Measurements from ENCODE around the gene TTLL13.
"Not testable (repeated sequence)": the region's sequence is repeated elsewhere in the genome, so short reads cannot be mapped to it uniquely, and the experiment has no call there.

The TTLL13 gene

GRCh38 chr15:90240856-90241255 is 8.5 kb upstream of the TTLL13 start:
- DNase-seq = no peak

GRCh38 chr15:90241343-90242192 is 7.8 kb upstream of the TTLL13 start:
- no peak for DNase-seq

GRCh38 chr15:90243943-90244639 is 5.3 kb upstream of the TTLL13 start:
- DNase-seq = no peak

GRCh38 chr15:90248789-90249202 is 560 bp upstream of the TTLL13 start:
- DNase-seq = no peak

GRCh38 chr15:90257776-90258175 is 8.4 kb downstream of the TTLL13 start:
- no peak for DNase-seq

- no peak for DNase-seq
Measured at GRCh38 chr15:90259524-90259923, 10.2 kb downstream of the TTLL13 start.

GRCh38 chr15:90260731-90261130 is 11.4 kb downstream of the TTLL13 start:
- not testable (repeated sequence) for DNase-seq

- no peak for DNase-seq
Measured at GRCh38 chr15:90261811-90262210, 12.5 kb downstream of the TTLL13 start.

- no peak for DNase-seq
Measured at GRCh38 chr15:90262426-90262825, 13.1 kb downstream of the TTLL13 start.

- DNase-seq = peak in 1 of 2 donors; percentile 45
Measured at GRCh38 chr15:90264671-90265070, 15.3 kb downstream of the TTLL13 start.

- DNase-seq = peak; percentile 91 to 92
Measured at GRCh38 chr15:90265271-90266060, 16.1 kb downstream of the TTLL13 start, which contains the start of gene NGRN. TSS of gene NGRN (plus strand) at chr15:90265672. CDS start at chr15:90265713, 41 bp downstream.

GRCh38 chr15:90266061-90266431 is 16.7 kb downstream of the TTLL13 start:
- peak; percentile 43 to 67 for DNase-seq

- DNase-seq = peak in 1 of 2 donors; percentile 52
Measured at GRCh38 chr15:90266485-90266884, 17.1 kb downstream of the TTLL13 start.

- no peak for DNase-seq
Measured at GRCh38 chr15:90268415-90268814, 19.1 kb downstream of the TTLL13 start.

- no peak for DNase-seq
Measured at GRCh38 chr15:90270502-90271150, 21.3 kb downstream of the TTLL13 start.

- no peak for DNase-seq
Measured at GRCh38 chr15:90271459-90272166, 22.3 kb downstream of the TTLL13 start.

GRCh38 chr15:90278467-90278866 is 29.1 kb downstream of the TTLL13 start:
- not testable (repeated sequence) for DNase-seq

- DNase-seq = not testable (repeated sequence)
Measured at GRCh38 chr15:90280743-90281142, 31.4 kb downstream of the TTLL13 start.

GRCh38 chr15:90281637-90282036 is 32.3 kb downstream of the TTLL13 start:
- DNase-seq = not testable (repeated sequence)

- DNase-seq = peak; percentile 54 to 68
Measured at GRCh38 chr15:90286678-90287077, 37.3 kb downstream of the TTLL13 start.

- no peak for DNase-seq
Measured at GRCh38 chr15:90287101-90287500, 37.7 kb downstream of the TTLL13 start.

- no peak for DNase-seq
Measured at GRCh38 chr15:90287946-90288345, 38.6 kb downstream of the TTLL13 start.
